ENCODE measurements around the gene ADAMTS2. TPM values are rescaled to one million over a fixed set of nuclear protein-coding genes. Genes with fewer than 3 reads are reported as not detected.

The ADAMTS2 gene
- total RNA-seq, 1 experiment from 2014 or later: not detected

GRCh38 chr5:179169836-179170235, 175.4 kb downstream of the ADAMTS2 start:
- 0 out of 2 replicates have a peak, but pooled peaks cover 4% of the 10 kb centered on the region for H4K20me1 ChIP-seq (ENCODE audit: insufficient read depth, low read depth, low read length)
- H2AFZ ChIP-seq (ENCODE audit: low read length): no peak overlapping the region
- no peaks in the 10 kb centered on the region for H3K36me3 ChIP-seq (ENCODE audit: insufficient read depth, low read length)
- no peaks in the 10 kb centered on the region for H3K79me2 ChIP-seq (ENCODE audit: low read length)
- H3K9me3 ChIP-seq (ENCODE audit: low read length): no peaks in the 10 kb centered on the region
- H3K9me2 ChIP-seq (replicated peaks; ENCODE audit: insufficient read depth, low read length): no peaks in the 10 kb centered on the region
- H3K4me2 ChIP-seq (ENCODE audit: low read depth, low read length, poor library complexity, severe bottlenecking): no peak overlapping the region
- no peak overlapping the region for H3K9ac ChIP-seq (ENCODE audit: low read length)
- no peak for DNase-seq
- H3K4me1 ChIP-seq (ENCODE audit: low read length): peaks cover 9% of the 10 kb centered on the region
- no peak overlapping the region for H3K4me3 ChIP-seq (ENCODE audit: low read length)
- H3K27ac ChIP-seq (ENCODE audit: low read length): no peak overlapping the region
- no peaks in the 10 kb centered on the region for H3K27me3 ChIP-seq (ENCODE audit: low read length)

GRCh38 chr5:179168664-179169063, 176.6 kb downstream of the ADAMTS2 start:
- Histone ChIP-seq H3K9ac (ENCODE audit: low read length) (no peak overlapping the region), H3K36me3 (ENCODE audit: insufficient read depth, low read length) (no peaks in the 10 kb centered on the region), H3K4me3 (ENCODE audit: low read length) (no peak overlapping the region), H3K27me3 (ENCODE audit: low read length) (no peaks in the 10 kb centered on the region), H3K9me2 (replicated peaks; ENCODE audit: insufficient read depth, low read length) (no peaks in the 10 kb centered on the region), H3K4me2 (ENCODE audit: low read depth, low read length, poor library complexity, severe bottlenecking) (no peak overlapping the region), H3K4me1 (ENCODE audit: low read length) (peaks cover 9% of the 10 kb centered on the region), H3K9me3 (ENCODE audit: low read length) (no peaks in the 10 kb centered on the region), H3K79me2 (ENCODE audit: low read length) (no peaks in the 10 kb centered on the region), H2AFZ (ENCODE audit: low read length) (no peak overlapping the region), H4K20me1 (ENCODE audit: insufficient read depth, low read depth, low read length) (0 out of 2 replicates have a peak, but pooled peaks cover 4% of the 10 kb centered on the region), H3K27ac (ENCODE audit: low read length) (no peak overlapping the region)
- DNase-seq: no peak

DNA sequence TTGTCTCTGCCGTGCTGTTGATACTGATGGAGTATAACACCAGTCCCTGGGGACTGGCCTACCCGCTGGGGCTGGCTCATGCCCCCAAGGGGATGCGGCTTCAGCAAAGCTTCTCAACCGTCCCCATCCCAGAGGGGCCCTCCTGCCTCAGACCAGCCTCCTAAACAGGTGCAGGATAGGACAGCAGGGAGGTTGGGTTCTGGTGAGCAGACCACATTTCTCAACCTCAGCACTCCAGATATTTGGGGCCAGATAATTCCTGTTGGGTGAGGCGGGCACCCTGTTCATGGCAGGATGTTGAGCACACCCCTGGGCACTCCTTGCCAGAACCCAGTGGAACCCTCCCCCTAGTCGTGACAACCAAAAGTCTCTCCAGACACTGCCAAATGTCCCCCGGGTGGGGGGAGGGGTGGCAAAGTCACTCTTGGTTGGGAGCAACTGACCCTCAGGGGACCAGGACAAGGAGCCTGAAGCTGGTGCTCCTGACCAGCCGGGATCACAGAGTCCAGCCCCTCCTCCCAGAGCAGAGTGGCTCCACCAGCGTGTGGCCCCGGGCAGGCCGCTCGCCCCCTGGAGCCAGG, 177.3 kb downstream of the ADAMTS2 start:
- Histone ChIP-seq H2AFZ (ENCODE audit: low read length) (no peak overlapping the region), H3K9me3 (ENCODE audit: low read length) (no peaks in the 10 kb centered on the region), H3K36me3 (ENCODE audit: insufficient read depth, low read length) (no peaks in the 10 kb centered on the region), H3K27ac (ENCODE audit: low read length) (no peak overlapping the region), H3K4me3 (ENCODE audit: low read length) (no peak overlapping the region), H3K79me2 (ENCODE audit: low read length) (no peaks in the 10 kb centered on the region), H3K4me2 (ENCODE audit: low read depth, low read length, poor library complexity, severe bottlenecking) (no peak overlapping the region), H3K27me3 (ENCODE audit: low read length) (no peaks in the 10 kb centered on the region), H4K20me1 (ENCODE audit: insufficient read depth, low read depth, low read length) (0 out of 2 replicates have a peak, but pooled peaks cover 4% of the 10 kb centered on the region), H3K9me2 (replicated peaks; ENCODE audit: insufficient read depth, low read length) (no peaks in the 10 kb centered on the region), H3K9ac (ENCODE audit: low read length) (no peak overlapping the region), H3K4me1 (ENCODE audit: low read length) (peaks cover 9% of the 10 kb centered on the region)
- no peak for DNase-seq

DNA sequence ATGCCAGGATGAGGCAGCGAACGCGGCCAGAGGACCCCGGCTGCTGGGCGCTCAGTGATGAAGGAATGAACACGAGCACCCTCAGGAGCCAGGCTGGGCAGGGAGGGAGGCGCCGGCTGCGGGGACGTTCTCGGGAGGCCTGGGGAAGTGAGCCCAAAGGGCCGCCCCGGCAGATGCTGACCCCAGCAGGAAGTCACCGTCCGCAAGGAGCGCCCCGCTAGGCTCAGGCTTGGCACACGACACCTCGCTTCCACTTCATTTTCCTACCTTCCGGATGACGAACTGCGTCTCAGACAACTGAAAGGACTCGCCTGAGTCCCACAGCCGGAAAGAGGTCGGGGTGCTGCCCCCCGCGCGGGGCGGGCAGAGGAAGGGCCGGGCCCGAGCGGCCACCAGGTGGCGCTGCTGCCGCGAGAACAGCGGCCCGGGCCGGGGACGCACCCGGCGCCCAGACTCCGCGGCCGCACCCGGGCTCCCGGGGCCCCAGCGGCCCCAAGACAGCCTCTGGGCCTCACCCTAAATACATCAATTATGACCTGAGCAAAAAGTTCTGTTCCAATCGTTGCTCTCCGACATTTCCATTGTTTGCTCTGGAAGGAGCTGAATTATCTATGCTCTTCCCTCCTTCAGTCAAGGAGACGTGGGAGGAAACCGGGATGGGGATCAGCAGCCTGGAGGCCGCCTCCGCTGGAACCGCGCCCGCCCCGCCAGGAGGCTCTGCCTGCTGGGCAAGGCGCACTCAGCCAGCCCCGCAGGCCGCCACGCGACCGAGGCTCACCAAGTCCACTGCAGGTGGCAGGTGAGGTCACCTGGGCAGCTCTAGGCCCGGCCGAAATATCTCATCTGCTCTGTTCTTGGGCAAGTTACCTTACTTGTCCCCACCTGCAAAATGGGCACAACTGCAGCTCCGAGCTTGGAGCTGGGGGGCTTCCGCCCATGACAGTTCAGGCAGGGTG, 178.1 kb downstream of the ADAMTS2 start:
- H3K9me2 ChIP-seq (replicated peaks; ENCODE audit: insufficient read depth, low read length): no peaks in the 10 kb centered on the region
- H4K20me1 ChIP-seq (ENCODE audit: insufficient read depth, low read depth, low read length): 0 out of 2 replicates have a peak, but pooled peaks cover 4% of the 10 kb centered on the region
- H3K4me3 ChIP-seq (ENCODE audit: low read length): no peak overlapping the region
- DNase-seq: peak; percentile 81
- H3K36me3 ChIP-seq (ENCODE audit: insufficient read depth, low read length): no peaks in the 10 kb centered on the region
- no peaks in the 10 kb centered on the region for H3K9me3 ChIP-seq (ENCODE audit: low read length)
- H3K9ac ChIP-seq (ENCODE audit: low read length): no peak overlapping the region
- no peak overlapping the region for H3K4me2 ChIP-seq (ENCODE audit: low read depth, low read length, poor library complexity, severe bottlenecking)
- H3K27ac ChIP-seq (ENCODE audit: low read length): no peak overlapping the region
- H3K79me2 ChIP-seq (ENCODE audit: low read length): no peaks in the 10 kb centered on the region
- H2AFZ ChIP-seq (ENCODE audit: low read length): no peak overlapping the region
- no peaks in the 10 kb centered on the region for H3K27me3 ChIP-seq (ENCODE audit: low read length)
- peaks cover 9% of the 10 kb centered on the region for H3K4me1 ChIP-seq (ENCODE audit: low read length)

DNA sequence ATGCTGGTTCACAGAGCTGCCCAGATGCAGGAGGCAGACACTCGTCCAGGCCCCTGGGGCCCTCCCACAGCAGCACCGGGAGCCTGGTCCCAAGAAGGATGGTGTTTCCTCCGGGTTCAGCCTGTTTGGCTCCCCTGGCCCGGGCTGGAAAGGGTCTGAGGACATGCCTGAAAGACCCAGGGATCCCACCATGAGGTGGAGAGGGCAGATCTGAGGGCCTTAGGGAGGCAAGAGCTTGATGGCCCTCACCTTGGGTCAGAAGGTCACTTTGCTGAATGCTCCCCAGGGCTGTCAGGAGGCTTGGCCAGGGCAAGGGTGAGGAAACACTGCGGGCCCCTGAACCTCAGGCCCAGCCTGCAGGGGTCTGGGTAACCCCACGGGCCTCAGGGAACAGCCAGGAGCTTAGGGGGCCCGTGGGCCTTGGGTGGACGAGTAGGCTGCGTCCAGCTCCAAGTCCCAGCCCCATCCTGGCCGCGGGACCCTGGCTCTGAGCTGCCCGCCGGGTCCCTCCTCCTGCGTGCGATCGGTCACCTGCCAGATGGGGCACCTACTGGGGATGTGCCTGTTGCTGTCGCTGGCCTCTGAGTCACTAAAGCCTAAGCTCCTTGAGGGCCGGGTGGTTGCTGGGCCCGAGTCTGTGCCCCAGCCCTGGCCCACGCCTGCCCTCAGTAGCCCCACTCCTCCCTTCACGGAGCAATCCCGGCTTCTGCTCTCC, 178.9 kb downstream of the ADAMTS2 start:
- H4K20me1 ChIP-seq (ENCODE audit: insufficient read depth, low read depth, low read length): 0 out of 2 replicates have a peak, but pooled peaks cover 4% of the 10 kb centered on the region
- DNase-seq: no peak
- H2AFZ ChIP-seq (ENCODE audit: low read length): no peak overlapping the region
- no peaks in the 10 kb centered on the region for H3K27me3 ChIP-seq (ENCODE audit: low read length)
- H3K4me3 ChIP-seq (ENCODE audit: low read length): no peak overlapping the region
- no peak overlapping the region for H3K4me2 ChIP-seq (ENCODE audit: low read depth, low read length, poor library complexity, severe bottlenecking)
- no peaks in the 10 kb centered on the region for H3K9me2 ChIP-seq (replicated peaks; ENCODE audit: insufficient read depth, low read length)
- H3K36me3 ChIP-seq (ENCODE audit: insufficient read depth, low read length): no peaks in the 10 kb centered on the region
- no peaks in the 10 kb centered on the region for H3K9me3 ChIP-seq (ENCODE audit: low read length)
- H3K9ac ChIP-seq (ENCODE audit: low read length): no peak overlapping the region
- H3K27ac ChIP-seq (ENCODE audit: low read length): no peak overlapping the region
- H3K79me2 ChIP-seq (ENCODE audit: low read length): no peaks in the 10 kb centered on the region
- peaks cover 9% of the 10 kb centered on the region for H3K4me1 ChIP-seq (ENCODE audit: low read length)

DNA sequence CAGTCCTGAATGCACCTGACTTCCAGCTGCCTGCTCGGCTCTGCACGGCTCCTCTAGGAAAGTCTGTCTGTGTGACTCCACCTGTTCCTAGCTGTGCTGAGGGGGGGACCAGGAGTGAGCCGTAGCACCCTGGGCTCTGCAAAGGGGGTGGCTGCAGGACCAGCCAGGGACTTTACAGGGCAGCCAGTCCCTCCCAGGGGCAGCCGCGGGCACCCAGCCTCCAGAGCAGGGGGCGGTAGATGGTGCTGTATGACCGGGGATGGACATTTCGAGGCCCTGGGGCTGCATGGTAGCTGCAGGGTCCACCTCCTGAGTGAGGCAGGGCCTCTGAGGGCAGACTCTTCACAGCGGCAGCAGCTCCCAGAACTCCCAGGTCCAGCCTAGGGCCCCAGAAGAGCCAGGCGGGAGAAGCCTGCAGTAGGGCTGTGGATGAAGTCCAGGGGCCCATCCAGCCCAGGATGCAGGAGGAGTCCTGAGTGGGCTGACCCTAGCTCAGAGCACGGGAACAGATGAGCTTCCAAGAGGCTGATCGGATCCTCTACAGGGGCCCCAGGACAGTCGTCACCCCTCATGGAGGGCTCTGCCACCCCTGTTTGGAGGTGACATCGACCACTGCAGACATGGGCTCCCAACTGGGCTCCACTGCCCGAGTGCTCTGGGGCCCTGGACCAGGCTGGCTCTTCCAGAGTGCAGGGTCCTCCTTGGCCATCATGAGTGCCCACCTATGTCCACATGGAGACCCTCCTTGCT, 179.7 kb downstream of the ADAMTS2 start:
- Histone ChIP-seq H3K36me3 (ENCODE audit: insufficient read depth, low read length) (no peaks in the 10 kb centered on the region), H3K4me3 (ENCODE audit: low read length) (no peak overlapping the region), H3K4me2 (ENCODE audit: low read depth, low read length, poor library complexity, severe bottlenecking) (no peak overlapping the region), H4K20me1 (ENCODE audit: insufficient read depth, low read depth, low read length) (0 out of 2 replicates have a peak, but pooled peaks cover 4% of the 10 kb centered on the region), H3K4me1 (ENCODE audit: low read length) (peaks cover 9% of the 10 kb centered on the region), H2AFZ (ENCODE audit: low read length) (no peak overlapping the region), H3K79me2 (ENCODE audit: low read length) (no peaks in the 10 kb centered on the region), H3K27me3 (ENCODE audit: low read length) (no peaks in the 10 kb centered on the region), H3K9me2 (replicated peaks; ENCODE audit: insufficient read depth, low read length) (no peaks in the 10 kb centered on the region), H3K9ac (ENCODE audit: low read length) (no peak overlapping the region), H3K27ac (ENCODE audit: low read length) (no peak overlapping the region), H3K9me3 (ENCODE audit: low read length) (no peaks in the 10 kb centered on the region)
- no peak for DNase-seq

DNA sequence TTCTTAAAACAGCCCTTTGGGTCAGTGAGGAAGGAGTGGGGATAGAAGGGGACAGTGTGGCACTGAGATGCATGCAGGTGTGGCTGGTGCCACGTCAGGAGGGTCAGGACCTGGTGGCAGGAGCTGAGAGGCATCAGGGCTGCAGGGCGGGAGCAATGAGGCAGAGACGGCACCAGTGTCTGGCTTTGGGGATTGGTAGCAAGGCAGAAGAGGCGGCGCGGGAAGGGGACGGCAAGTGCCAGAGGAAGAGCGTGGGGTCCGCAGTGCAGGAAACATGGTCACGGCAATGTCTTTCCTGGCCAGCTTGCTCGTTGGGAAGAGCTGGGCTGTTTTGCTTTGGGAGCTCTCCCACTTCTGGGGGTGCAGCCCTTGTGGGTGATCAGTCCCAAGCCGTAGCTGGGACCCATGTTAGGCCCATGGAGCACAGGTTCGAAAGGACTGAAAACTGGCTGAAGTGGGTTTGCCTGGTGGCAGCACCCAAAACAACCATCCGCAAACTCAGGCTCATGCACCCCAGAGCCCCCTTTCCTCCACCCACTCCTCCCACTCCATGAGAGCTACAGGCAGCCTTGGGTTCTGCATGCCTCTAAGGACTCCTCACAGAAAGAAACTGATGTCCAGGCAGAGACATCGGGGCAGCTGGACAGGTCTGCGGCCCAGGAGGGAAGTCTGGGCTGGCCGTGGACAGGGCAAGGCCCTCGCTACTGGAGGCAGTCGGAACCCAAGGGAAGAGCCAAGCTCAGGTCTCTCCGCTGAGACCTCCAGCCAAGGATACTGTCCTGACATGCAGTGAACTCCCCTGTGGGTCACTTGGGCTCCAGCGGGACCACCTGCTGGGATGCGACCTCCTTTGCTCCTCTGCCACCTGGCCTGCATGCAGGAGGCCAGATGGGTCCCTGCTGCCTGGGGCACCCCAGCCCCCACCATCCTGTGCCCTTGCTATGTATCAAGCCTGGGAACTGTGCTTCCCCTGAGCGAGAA, 180.6 kb downstream of the ADAMTS2 start:
- Histone ChIP-seq H3K4me2 (ENCODE audit: low read depth, low read length, poor library complexity, severe bottlenecking) (no peak overlapping the region), H3K79me2 (ENCODE audit: low read length) (no peaks in the 10 kb centered on the region), H4K20me1 (ENCODE audit: insufficient read depth, low read depth, low read length) (0 out of 2 replicates have a peak, but pooled peaks cover 4% of the 10 kb centered on the region), H3K9ac (ENCODE audit: low read length) (no peak overlapping the region), H3K27ac (ENCODE audit: low read length) (no peak overlapping the region), H3K36me3 (ENCODE audit: insufficient read depth, low read length) (no peaks in the 10 kb centered on the region), H3K4me3 (ENCODE audit: low read length) (no peak overlapping the region), H3K9me3 (ENCODE audit: low read length) (no peaks in the 10 kb centered on the region), H3K4me1 (ENCODE audit: low read length) (peaks cover 9% of the 10 kb centered on the region), H2AFZ (ENCODE audit: low read length) (no peak overlapping the region), H3K9me2 (replicated peaks; ENCODE audit: insufficient read depth, low read length) (no peaks in the 10 kb centered on the region), H3K27me3 (ENCODE audit: low read length) (no peaks in the 10 kb centered on the region)
- DNase-seq: no peak
